NCI-H1105 (cell line): ENCODE results near the gene EPOP.

Source experiments
- DNase-seq: peaks from one replicate; lab custom pipeline; 2025; lab: John Stamatoyannopoulos, UW

Gene EPOP

DNA sequence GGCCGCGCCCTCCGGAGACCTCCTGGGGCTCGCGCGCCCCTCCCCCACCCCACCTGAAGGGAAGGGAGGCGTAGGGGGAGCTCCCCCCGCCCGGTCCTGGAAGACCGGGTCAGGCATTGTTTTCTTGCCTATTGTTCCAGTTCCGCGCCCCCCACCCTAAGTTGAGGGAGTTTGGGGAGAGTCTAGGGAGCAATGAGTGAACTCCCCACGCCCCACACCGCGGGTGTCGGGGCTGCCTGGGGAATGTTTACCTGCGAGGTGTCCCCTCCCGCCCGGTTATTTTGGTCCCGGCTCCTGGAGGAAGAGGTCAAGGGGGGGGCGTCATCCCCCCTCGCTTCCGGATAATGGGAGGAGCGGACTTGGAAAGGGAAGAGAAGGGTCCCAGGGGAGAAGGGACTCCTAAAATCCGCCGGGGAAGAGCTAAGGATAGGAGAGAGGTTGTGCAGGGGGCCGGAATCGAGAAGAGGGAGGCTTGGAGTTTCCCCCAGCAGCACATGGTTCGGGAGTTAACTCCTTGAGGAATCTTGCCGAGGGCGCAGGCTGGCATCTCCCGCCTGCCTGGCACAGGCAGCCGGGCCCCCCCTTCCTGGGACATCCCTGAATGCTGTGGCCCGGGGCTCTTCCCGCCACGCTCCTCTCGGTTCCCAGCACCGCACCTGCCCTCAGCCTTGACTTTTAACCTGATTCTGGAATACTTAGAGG lies 31.2 kb upstream of the EPOP start:
- peak; percentile 25 for DNase-seq

DNA sequence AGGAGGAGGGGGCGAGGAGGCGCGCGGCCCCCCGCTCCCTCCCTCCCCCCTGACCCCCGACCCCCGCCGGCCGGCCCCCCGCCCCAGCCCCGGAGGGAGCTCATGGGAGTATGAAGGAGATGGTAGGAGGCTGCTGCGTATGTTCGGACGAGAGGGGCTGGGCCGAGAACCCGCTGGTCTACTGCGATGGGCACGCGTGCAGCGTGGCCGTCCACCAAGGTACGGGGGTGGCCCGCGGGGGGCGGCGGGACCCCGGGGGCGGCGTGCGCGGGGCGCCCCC lies 30.7 kb upstream of the EPOP start:
- DNase-seq = no peak

DNA sequence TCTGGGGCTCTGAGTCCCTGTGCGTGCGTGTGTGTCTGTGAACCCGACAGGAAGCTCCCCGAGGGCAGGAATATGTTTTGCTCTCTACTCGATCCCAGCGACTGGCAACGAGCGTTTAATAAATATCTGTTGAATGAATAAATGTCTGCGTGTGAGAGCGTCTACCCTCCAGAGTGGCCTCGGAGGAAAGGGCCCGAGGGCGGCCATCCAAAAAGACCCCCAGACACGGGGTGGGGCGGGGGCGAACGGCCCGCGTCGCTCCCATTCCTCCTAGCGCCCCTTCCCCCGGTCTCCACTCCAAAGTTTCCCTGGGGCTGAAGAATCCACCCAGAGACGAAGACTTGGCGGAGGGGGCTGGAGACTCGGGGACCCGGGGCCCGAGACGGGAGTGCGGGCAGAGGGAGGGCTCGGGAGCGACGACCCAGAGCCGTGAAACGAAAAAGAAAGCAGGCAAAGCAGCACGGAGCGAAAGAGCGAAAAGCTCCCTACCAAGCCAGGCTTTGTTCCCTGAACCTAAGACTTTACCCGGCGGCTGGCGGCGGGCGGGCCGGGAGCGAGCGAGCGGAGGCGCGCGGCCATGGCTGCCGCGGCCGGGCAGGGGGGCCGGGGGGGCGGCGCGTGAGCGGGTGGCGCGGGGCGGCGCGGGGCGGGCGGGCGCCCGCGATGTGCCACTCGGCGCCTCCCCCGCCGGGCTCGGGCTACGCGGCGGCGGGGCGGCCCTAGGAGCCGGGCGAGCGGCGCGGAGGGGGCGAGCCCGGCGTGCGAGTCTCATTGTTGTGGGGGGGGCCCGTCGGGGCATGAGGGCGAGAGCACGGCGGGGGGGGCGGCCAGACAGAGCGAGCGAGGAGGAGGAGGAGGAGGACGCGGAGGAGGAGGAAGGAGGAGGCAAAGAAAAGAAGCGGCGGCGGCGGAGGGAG lies 30.1 kb upstream of the EPOP start, which contains the start of gene MLLT6:
Gene MLLT6 (plus strand): TSS at position 668 of the 917 bp plus-strand sequence. CDS start 360 bp downstream, outside the sequence.
- peak; percentile 69 for DNase-seq

DNA sequence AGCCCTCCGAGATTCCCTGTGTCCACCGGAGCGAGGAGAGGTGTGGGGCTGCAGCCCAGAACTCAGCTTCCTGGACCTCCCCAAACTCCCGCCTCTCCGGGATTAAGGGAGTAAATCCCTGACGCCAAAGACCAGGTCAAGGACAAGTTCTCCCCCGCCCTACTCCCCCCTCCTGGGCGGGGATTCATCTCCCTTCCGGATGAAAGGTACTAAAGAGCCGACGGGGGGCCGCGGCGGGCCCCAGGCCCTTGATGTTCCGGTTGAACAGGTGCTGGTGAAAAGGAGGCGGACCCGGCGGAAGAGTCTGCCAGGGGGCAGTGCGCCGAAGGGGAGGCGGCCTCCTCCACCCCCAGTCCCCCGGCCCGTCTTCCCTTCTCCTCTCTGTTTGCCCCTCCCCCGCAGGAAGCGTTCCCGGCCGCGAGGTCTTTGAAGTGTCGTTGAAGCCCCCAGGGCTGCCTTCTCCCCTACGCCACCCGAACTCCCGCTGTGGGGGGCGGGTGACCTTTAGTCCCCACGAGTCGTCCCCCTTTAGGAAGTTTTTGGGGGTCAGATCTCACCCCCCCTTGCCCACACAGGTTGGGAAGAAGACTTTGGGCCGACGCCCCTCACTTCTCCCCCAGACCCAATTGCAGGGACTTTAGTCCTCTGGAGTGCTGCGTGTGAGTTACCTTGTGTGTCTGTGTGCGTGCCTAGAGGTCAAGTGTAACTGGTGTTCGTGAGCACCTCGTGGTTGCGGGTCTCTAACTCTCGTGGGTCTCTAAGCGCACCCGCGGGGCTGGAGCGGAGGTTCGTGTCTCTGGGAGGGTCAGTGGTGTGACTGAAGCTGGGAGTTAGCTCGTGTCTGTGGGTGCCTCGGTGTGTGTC lies 29.2 kb upstream of the EPOP start:
- peak; percentile 84 for DNase-seq

DNA sequence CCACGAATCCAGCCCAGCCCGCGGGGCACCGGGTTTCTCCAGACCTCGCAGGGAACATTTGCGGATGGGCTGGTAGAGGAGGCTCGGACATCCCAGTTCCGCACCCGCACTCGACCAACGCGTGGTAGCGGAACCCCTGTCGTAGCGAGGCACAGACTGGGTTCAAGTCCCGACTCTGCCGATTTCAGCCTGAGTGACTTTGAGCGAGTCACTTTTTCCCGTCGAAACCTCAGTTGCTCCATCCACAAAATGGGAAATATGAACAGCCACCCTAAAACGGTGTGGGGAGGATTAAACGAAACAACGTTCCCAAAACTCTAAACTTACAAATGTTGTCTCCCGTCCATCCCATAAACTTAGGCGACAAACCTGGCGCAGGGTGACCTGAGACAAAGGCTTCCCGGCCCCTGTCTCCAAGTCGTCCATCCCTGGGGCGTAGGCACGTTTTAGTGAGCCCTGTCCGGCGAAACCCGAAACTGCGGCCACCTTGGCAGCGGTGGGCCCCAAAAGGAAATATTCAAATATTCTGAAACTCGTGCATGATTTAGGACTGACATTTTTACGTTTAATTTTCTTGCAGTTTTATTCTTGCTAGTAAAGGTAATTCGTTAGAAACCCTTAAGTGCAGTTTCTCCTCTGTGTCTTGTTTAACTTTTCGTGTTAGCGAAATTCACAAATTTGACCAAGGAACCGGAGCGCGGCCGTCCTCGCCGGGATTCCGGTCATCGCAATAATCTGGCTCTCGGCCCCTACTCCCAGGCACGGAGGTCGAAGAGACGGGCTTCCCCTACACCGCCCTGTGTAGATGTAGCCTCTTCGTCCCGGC lies 28.4 kb upstream of the EPOP start:
- no peak for DNase-seq

DNA sequence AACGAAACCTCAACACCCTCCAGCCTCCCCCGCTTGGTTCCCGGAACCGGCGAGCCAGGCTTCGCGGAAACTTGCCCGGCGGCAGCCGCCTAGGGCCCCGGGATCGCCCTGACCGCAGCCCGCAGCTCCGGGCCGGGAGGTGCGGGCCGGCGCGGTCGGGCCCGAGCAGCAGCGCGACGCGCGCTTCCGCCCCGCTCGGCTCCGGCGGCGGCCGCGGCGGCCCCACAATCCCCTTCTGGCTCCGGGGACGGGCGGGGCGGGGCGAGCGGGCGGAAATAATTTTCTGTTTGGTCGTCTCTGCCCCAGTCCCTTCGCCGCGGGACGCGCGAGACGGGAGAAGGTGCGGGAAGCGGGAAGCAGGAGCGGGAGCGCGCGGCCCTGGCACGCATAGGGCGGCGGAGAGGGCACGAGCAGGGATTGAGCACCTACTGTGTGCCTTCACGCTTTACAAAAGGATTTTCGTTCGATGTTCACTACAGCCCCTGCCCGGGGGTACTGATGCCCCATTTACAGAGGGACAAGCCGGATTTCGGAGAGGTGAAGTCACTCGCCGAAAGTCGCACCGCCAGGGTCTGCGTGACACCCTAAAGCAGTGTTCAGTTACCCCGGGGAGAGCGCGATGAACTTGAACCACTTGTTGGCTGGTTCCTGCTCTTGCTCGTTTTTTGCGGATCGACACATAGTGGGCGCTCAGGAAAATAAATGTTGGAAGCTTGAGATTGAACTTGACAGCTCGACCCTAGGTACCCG lies 27.6 kb upstream of the EPOP start:
- peak; percentile 66 for DNase-seq

DNA sequence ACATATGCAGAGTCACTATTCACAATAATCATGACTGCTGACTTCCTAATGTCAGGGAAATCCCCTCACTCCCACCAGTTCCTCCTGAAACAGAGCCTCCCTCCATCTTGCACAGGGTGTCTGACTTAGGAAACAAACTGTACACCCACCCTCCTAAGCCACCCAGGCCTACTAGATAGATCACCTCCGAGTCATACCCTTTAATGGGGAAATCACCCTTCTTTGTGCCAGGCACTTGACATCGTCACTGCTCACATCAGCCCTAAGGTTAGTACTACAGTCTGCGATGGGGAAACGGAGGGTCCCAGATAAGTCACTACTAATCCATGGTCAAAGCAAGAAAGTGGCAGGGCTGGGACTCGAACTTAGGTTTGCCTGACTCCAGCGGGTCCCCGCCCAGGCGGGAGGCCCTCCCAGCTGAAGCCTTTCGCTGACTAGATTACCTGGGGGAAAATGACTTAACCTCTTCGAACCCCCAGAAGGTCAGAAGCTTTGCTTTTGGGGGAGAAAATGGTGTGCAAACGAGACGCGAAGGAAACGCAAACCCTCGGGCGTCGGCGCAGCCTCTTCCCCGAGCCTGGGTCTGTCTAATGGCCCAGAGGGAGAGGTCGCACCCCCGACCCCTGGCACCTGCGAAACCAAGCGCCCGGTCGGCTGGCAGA lies 26.9 kb upstream of the EPOP start:
- DNase-seq = no peak

DNA sequence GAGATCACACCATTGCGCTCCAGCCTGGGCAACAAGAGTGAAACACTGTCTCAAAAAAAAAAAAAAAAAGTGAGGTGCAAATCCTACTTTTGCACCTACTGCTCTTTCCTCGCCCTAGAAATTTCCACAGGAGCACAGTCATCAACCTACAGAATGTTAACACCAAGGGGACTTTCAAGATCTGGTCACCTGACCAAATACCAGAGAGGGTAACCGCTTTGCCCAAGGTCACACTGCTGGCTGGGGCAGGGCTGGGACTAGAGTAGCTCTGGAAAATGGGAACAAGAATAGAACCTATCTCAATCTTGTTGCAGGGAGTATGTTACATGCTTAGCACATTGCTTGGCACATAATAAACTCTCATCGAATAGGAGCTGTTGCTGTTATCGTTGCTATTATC lies 24.0 kb upstream of the EPOP start:
- no peak for DNase-seq

DNA sequence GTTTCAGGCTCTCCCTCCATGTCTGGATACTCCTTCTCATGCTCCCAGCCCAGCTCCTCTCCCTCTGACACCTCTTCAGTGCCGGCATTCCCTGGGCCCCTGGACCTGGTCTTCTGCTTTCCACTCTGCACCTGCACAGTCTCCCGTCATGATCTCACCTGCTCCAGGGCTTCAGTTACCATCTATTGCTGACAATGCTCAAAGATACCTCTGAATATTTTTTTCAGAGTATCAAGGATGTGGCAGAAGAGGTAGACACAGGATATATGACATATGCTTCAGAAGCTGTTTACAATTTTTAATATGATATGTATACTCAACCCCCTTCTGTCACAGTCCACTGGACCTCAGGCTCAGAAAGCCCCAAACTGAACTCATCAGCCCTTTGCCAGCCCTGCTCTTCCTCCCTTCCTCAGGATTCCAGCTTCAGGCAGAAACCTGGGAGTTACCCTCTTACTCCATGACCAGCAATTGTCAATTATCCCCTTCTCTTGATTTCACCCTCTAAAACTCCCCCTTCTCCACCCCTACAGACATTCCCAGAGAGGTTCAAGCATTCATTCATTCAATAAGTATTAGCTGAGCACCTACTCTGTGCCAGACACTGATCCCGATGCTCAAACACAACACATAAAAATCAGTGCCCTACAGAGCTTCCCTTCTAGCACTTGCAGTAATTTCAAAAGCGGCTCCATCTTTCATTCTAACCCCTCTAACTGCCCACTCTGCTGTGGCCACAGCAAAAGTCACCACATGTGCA lies 22.5 kb upstream of the EPOP start:
- no peak for DNase-seq

DNA sequence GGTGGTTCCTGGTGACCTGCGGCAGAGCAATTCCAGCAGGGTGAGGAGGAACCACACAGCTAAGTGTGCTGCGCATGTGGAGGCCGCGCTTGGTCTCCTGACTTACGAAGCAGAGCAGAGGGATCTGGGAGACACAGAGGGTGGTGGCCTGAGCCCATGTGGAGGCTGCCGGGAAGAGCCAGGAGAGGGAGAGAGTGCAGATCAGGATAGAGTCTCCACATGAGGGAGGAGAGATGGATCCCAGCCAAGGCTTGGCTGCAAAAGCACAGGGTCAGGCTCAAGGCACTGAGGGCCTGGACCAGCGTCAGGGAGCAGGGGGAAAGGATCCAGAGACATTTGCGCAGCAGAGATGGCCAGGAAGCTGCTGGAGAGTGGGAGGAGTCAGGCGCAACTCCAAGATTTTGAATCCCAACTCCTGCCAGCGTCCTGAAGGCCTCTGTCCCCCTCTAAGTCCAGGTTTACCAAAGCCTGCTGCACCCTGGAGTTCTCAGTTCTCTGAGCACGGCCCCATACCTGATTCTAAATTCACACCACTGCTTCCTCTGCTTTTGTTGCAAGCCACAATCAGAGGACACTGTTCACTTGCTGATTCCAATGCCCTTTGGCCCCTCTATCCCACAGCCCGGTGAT lies 19.1 kb upstream of the EPOP start:
- no peak for DNase-seq

DNA sequence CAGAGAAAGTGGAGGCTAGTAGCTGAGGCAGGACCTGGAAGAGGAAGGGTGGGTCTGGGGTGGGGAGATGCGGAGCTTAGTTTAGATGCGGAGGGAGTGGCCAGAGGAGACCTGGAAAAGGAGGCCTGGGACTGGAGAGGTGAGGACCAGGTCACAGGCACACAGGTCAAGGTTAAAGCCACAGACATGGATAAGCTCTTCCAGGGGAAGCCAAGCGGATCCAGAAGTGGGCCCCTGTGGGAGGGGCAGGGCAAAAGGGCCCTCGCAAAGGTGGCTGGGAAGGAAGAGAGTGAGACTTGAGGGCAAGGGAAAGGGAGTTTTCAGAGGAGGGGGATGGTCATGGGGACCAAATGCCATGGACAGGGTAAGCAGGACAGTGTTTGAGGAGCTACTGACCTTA lies 16.4 kb upstream of the EPOP start:
- no peak for DNase-seq

DNA sequence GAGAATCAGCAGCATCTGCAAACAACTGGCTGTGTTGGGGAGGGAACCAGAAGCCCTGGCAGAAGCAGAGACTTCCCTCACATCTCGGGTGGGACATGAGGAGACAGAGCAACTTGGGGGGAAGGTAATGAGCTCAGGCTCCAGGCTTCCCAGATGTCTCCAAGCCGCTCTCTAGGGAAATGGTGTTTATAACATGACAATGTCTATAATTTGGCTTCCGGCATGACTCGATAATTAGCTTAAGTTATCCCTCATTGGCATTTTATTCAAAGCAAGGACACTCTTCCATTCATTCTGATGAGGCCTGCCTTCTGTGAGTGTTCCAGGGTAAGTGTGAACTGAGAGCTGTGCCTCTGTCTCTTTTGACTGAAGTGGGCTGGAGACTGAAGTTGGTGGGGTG lies 15.6 kb upstream of the EPOP start:
- no peak for DNase-seq

DNA sequence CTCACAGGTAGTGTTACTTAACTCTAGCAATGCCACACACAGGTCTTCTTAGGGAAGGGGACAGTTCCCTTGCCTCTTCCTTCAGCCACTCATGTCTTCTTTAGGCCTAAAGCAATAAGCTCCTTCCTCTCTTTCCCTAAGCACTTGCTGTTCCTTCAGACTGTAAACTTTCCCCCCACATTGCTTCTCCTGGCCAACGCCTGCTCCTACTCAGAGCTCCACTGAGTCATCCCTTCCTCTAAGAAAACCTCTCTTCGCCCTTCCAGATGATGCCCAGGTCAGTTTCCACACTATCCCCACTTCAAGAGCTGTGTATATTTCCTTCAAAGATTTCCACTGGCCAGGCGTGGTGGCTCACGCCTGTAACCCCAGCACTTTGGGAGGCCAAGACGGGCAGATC lies 12.5 kb upstream of the EPOP start:
- DNase-seq = no peak

DNA sequence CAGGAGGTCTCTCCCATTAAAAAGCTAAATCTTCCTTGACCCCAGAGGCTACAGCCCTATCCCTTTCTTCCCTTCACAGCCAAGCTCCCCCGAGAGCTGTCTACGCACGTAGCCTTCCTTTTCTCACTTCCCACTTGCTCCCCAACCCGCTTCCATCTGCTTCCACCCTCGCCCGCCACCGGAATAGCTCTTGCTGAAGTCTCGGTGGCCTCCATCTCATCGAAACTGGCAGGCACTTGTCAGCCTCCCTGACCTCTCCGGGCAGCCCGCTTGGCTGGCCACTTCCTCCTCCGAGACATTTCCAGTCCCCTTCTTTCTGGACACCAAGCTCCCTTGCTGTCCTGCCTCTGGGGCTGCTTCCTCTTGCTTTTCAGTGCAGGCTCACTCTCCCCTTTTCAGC lies 10.7 kb upstream of the EPOP start:
- DNase-seq = no peak

DNA sequence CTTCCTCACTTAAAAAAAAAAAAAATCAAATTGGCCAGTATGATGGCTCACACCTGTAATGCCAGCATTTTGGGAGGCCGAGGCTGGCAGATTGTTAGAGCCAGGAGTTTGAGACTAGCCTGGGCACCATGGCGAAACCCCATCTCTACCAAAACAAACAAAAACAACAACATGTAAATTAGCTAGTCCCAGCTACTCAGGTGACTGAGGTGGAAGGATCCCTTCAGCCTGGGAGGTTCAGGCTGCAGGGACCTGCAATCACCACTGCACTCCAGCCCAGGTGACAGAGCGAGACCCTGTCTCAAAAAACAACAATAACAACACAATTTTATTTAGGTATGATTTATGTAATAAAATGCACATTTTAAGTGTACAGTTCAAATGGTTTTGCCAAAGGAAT lies 6.3 kb upstream of the EPOP start:
- no peak for DNase-seq

DNA sequence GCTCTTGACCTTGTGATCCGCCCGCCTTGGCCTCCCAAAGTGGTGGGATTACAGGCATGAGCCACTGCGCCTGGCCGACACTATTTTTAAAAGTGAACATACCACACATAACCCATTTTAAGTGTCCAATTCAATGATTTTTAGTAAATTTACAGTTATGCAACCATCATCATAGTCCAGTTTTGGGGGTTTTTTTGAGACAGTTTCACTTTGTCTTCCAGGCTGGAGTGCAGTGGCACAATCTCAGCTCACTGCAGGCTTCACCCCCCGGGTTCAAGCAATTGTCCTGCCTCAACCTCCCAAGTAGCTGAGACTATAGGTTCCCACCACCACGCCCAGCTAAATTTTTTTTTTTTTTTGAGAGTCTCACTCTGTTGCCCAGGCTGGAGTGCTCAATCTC lies 3.1 kb upstream of the EPOP start:
- no peak for DNase-seq

DNA sequence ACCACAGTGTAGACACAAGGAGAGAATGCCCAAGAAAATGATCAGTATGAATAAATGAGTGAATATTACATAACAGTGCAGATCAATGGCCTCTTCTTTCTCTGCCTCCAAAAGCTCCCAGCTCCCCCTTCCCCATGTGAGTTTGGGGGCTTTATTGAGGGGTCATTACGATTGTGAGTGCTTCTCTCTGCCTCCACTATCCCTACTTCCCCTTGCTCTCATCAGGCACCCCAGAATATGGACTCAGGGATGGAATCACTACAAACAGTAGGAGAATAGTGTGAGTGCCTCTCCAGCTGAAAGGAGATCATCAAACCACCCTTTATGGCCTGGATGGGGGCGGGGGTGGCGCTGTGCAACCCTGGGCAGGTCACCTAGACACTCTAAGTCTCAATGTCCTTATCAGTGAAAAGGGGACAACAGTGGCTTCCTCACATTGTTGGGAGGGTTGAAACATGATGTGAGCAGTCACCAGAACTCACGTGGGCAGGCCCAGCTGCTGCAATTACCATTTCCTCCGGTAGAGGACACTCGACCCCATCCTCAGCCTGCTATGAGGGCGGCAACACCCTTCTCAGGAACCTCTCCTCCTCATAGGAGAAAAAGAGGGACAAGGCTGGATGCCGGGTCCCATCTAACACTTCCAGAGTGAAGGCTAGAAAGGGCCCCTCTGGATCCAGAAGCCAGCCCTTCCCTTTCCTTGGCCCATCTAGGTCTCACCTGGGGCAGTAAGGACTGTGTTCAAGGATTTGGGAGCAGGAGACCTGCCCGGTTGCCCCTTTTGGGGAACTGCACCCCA lies 2.1 kb upstream of the EPOP start:
- DNase-seq = peak; percentile 44

DNA sequence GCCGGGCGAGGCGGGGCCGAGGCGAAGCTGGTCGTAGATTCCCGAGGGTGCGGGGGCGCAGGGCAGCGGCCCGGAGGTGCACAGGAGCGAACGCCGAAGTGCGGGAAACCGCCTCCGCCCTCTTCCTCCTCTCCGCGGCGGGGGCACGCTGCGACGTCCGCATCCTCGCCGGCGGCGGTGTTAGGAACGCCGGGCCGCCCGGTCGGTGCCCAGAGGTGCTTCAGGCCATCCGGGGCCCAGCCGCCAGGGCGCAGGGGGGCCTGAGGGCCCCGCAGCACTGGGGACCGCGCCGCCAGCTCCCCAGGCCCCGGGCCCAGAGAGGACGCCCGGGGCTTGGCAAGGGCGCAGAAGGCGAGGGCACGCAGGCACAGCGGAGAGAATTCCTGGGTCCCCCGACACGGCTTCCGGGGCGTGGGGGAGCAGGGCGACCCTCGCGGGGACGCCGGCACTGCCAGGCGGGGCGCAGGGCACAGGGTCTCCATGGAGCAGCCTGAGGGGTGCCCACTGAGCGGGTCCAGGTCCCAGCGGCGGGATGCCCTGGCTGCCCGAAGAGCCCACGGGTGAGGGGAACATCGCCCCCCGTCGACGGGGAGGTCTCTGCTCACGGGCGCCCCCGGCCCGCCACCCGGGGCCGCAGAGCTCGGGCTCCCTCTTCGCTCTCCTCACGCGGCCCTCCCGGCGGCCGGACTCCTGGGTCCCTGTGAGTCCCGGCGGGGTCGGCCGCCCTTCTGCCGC lies 576 bp downstream of the EPOP start:
- DNase-seq = no peak
